GM19043 (cell line): ENCODE data around the gene TUBB4A.
"Not testable (repeated sequence)": the region's sequence is repeated elsewhere in the genome, so short reads cannot be mapped to it uniquely, and the experiment has no call there.

Experiments used
- ATAC-seq: cut with Tn5 transposase; IDR thresholded peaks from one replicate; pipeline ENCODE4 v1.9.1; 2021; ENCODE audit warnings: low read depth; ENCODE audit not compliant: unreplicated experiment

TUBB4A gene

DNA sequence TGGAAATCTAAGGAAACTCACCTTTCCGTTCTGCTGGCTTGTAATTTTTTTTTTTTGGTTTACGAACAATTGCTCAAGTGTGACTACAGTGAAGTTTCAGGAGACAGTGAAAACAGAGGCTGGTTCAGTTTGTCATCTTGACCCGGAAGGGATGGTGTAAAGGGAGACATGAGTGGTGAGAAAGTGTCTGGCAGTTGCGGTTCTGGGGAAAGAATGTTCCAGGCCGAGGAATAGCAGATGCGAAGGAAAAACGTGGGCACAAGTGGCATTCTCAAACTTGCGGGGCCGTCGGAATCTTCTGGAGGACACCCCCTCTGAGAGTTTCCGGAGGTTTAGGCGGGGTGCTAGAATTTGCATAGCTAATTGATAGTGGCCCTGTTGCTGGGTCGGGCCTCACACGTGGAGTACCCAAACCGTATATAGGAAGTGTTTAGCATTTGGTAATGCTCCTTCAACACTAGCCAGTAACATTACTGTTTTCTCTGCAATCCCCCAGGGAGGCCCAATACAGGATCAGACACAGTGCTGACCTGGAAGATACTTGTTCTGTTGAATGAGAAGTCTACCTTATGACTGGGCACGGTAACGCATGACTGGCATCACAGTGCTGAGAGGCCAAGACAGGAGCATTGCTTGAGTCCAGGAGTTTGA is 25.9 kb upstream of the TUBB4A start:
- ATAC-seq, result peak; percentile 40

- no peak for ATAC-seq
Measured at GRCh38 chr19:6524311-6524710, 22.2 kb upstream of the TUBB4A start.

DNA sequence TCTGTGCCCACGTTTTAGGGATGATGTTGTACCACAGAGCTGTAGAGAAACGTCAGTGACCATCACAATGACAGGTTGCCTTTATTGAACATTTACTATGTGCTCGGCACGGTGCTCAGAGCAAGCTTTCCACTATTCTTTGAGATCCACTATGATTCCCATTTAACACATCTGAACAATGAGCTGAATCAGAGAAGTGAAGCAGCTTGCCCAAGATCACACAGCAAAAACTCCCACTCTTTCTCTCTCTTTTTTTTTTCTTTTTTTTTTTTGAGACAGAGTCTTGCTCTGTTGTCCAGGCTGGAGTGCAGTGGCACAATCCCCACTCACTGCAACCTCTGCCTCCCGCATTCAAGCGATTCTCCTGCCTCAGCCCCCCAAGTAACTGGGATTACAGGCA is 20.6 kb upstream of the TUBB4A start:
- no peak for ATAC-seq

GRCh38 chr19:6521718-6522646 is 19.9 kb upstream of the TUBB4A start:
- ATAC-seq, result peak; percentile 43

DNA sequence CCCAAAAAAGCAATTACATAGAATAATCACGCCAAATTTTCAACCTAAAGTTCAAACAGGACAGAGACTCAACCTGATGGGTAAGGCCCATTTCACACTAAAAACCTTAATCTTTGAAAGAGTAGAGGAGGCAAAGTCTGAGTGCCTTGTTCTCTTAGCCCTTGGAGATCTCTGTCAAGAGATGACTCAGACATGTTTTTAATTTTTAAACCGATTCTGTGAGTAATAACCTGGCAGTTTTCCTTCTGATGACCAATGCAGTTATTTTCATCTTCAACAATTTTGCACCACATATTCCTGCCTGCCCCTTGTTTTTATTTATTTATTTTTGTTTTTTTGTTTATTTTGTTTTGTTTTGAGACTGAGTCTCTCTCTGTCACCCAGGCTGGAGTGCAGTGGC is 17.2 kb upstream of the TUBB4A start:
- ATAC-seq, result no peak

DNA sequence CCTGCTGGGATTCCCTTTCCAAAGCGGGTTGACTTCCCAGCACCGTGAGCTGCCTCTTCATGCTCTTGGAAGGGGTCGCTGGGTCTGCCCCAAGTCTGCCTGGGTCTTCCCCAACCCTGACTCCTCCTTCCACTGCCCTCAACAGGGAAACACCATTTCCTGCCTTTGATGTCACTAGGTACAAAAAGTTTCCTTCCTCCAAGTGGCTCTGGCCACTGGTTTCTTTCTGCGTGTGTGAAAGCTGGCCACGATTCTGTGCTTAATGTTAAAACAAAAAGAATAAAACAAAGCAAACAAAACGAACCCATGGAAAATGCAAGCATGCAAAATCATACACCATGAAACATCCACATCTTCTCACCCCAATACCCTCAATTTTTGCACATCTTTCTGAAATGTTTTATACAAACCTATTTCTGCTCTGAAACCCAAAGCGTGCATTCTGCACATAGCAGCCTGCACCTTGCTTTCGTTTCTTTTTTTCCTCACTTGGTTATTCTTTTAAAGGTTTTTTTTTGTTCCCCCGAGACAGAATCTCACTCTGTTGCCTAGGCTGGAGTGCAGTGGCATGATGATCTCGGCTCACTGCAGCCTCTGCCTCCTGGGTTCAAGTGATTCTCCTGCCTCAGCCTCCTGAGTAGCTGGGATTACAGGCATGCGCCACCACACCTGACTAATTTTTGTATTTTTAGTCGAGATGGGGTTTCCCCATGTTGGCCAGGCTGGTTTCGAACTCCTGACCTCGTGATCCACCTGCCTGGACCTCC is 16.2 kb upstream of the TUBB4A start:
- ATAC-seq, result no peak

- peak; percentile 39 for ATAC-seq
Measured at GRCh38 chr19:6516659-6517291, 14.7 kb upstream of the TUBB4A start.

GRCh38 chr19:6516018-6516658 is 14.0 kb upstream of the TUBB4A start:
- ATAC-seq, result no peak

- ATAC-seq, result no peak
Measured at GRCh38 chr19:6514926-6515544, 12.9 kb upstream of the TUBB4A start.

GRCh38 chr19:6514089-6514488 is 12.0 kb upstream of the TUBB4A start:
- ATAC-seq, result no peak

- no peak for ATAC-seq
Measured at GRCh38 chr19:6510618-6511017, 8.5 kb upstream of the TUBB4A start.

- no peak for ATAC-seq
Measured at GRCh38 chr19:6509118-6509971, 7.2 kb upstream of the TUBB4A start.

GRCh38 chr19:6508028-6508771 is 6.1 kb upstream of the TUBB4A start:
- not testable (repeated sequence) for ATAC-seq

DNA sequence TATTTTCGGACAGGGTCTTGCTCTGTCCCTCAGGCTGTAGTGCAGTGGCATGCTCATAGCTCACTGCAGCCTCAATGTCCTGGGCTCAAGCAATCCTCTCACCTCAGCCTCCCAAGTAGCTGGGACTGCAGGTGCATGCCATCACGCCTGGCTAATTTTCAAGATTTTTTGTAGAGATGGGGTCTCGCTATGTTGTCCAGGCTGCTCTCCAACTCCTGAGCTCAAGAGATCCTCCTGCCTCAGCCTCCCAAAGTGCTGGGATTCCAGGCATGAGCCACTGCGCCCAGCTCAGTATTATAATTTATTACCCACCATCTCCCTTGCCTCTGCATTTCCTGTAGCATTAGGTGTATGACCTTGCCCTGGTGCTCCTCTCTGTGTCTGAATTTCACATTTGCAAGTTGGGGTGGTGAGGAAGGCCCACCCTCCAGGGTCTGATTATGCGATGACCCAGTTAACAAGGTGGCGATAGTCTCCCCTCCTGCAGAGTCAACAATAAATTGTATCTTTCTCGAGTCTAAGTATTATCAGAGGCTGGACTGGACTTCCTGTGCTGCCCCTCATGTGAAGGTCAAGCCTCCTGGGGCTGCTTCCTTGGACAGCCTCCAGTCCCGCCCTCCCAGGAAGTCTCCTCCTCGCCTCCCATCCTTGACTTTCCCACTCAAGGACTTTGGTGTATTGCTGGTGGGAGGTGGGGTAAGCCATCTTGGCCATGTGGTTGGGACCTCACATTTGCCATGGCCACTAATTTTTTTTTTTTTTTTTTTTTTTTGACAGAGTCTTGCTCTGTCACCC is 1.5 kb upstream of the TUBB4A start:
- ATAC-seq, result no peak

DNA sequence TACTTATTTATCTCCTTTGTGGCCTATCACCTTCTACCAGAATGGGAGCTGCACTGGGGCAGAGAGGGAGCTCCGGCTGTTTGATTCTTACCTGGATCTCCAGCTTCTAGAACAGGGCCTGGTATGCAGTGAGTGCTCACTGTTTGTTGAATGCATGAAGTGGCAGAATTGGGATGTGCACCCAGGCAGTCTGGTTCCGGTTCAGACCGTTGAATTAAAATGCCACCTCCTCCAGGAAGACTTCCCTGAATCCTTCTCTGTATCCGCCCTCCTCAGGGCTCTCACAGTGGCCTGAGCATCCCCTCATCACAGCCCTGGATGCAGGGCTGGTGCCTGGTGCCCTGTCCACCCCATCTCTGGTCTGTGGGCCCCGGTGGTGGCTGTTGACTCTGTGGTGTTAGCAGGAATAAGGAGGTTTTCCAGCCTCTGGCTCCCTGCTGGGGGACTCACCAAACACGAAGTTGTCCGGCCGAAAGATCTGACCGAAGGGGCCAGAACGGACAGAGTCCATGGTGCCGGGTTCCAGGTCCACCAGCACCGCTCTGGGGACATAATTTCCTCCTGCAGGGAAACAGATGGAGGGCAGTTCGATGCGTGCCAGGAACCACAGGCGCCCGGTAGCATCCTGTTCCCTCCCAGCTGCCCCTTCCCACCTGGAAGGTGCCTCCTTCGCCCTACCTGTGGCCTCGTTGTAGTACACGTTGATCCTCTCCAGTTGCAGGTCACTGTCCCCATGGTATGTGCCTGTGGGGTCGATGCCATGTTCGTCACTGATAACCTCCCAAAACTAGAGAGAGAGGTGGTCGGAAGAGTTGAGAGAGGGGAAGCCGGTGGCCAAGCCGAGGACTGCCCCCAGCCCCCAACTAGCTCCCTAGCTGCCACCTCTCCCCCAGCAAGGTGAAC is 1.0 kb downstream of the TUBB4A start:
- no peak for ATAC-seq

GRCh38 chr19:6499052-6499790 is 2.9 kb downstream of the TUBB4A start:
- no peak for ATAC-seq
